NCI-H146 (cell line): ENCODE measurements around the gene LBX1.
"Not testable (repeated sequence)": the region's sequence is repeated elsewhere in the genome, so short reads cannot be mapped to it uniquely, and the experiment has no call there.

Experiments used
- DNase-seq: peaks from one replicate; lab custom pipeline; 2025; lab: John Stamatoyannopoulos, UW

LBX1 gene

DNA sequence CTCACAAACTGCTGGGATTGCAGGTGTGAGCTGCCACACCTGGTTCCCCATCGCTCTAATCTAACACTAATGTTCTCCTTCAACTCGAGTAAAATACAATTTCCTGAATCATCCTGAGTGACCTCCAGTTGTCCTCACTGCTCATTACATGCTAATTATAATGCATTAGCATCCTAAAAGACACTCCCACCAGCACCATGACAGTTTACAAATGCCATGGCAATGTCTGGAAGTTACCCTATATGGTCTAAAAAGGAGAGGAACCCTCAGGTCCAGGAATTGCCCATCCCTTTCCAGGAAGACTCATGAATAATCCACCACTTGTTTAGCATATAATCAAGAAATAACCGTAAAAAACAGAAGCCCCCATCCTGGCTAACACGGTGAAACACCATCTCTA lies 26.6 kb downstream of the LBX1 start:
- DNase-seq, result not testable (repeated sequence)

- not testable (repeated sequence) for DNase-seq
Measured at GRCh38 chr10:101198326-101198977, 30.8 kb downstream of the LBX1 start.

DNA sequence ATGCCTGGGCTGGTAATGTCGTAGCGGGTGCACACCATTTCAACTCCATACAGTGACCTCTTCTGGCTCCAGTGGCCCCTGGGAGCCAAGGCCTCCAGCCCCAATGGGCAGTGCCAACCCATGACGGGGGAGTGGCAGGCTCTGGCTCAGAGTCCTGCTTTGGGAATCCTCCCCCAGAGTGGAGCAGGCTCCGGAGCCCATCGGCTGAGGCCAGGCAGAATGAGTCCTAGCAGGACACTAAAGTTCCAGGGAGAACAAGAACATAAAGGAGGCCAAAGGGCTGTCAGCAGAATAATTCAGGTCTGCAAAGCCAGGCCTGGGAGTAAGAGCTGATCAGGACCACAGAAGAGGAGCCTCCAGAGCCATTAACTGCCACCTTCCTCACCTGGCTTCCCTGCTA lies 33.3 kb downstream of the LBX1 start:
- no peak for DNase-seq

GRCh38 chr10:101189461-101190401 lies 39.5 kb downstream of the LBX1 start:
- no peak for DNase-seq

GRCh38 chr10:101188942-101189341 lies 40.3 kb downstream of the LBX1 start:
- DNase-seq, result no peak

GRCh38 chr10:101183458-101184183 lies 45.6 kb downstream of the LBX1 start:
- DNase-seq, result no peak

DNA sequence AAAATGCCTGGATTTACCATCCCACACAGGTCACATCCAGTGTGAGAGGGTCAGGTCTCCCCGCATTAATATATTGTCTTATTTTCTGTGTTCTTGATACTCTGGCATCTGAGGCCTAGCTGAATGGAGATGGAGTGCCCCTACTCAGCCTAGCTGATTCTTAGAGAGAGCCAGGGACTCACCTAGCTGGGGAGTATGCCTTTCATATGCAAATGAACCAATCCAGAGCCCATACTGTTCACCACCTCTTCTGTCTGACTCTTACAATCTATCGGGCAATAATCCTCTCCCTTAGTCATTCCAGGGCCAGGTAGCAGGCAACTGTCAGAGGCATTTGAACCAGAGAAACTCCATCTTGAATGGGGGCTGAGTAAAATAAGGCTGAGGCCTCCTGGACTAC lies 46.3 kb downstream of the LBX1 start:
- no peak for DNase-seq
